NK-92 (cell line): ENCODE measurements around the gene GIMAP8.
"Not testable (repeated sequence)": the region's sequence is repeated elsewhere in the genome, so short reads cannot be mapped to it uniquely, and the experiment has no call there.

Source experiments
- DNase-seq: peaks from one replicate; lab custom pipeline; 2025; ENCODE audit not compliant: unreplicated experiment; lab: John Stamatoyannopoulos, UW

GIMAP8 gene

GRCh38 chr7:150461520-150461919 lies 11.1 kb downstream of the GIMAP8 start:
- DNase-seq, result no peak

GRCh38 chr7:150462413-150462812 lies 12.0 kb downstream of the GIMAP8 start:
- no peak for DNase-seq

GRCh38 chr7:150463461-150463860 lies 13.0 kb downstream of the GIMAP8 start:
- DNase-seq, result no peak

GRCh38 chr7:150464962-150465361 lies 14.5 kb downstream of the GIMAP8 start:
- no peak for DNase-seq

GRCh38 chr7:150465414-150465813 lies 15.0 kb downstream of the GIMAP8 start:
- DNase-seq, result no peak

GRCh38 chr7:150466477-150466876 lies 16.0 kb downstream of the GIMAP8 start:
- no peak for DNase-seq

- no peak for DNase-seq
Measured at GRCh38 chr7:150468241-150468640, 17.8 kb downstream of the GIMAP8 start.

GRCh38 chr7:150471886-150472285 lies 21.5 kb downstream of the GIMAP8 start:
- DNase-seq, result no peak

GRCh38 chr7:150473902-150474301 lies 23.5 kb downstream of the GIMAP8 start:
- no peak for DNase-seq

GRCh38 chr7:150476285-150476684 lies 25.9 kb downstream of the GIMAP8 start:
- no peak for DNase-seq

- DNase-seq, result no peak
Measured at GRCh38 chr7:150476819-150477631, 26.6 kb downstream of the GIMAP8 start.

- DNase-seq, result no peak
Measured at GRCh38 chr7:150479023-150479716, 28.7 kb downstream of the GIMAP8 start.

- DNase-seq, result no peak
Measured at GRCh38 chr7:150481186-150481920, 30.9 kb downstream of the GIMAP8 start.

GRCh38 chr7:150481922-150482321 lies 31.5 kb downstream of the GIMAP8 start:
- no peak for DNase-seq

GRCh38 chr7:150483514-150483913 lies 33.1 kb downstream of the GIMAP8 start:
- DNase-seq, result not testable (repeated sequence)

- not testable (repeated sequence) for DNase-seq
Measured at GRCh38 chr7:150484071-150484470, 33.6 kb downstream of the GIMAP8 start.

- DNase-seq, result no peak
Measured at GRCh38 chr7:150487625-150488024, 37.2 kb downstream of the GIMAP8 start.

- DNase-seq, result no peak
Measured at GRCh38 chr7:150489782-150490181, 39.4 kb downstream of the GIMAP8 start.

GRCh38 chr7:150493442-150493841 lies 43.0 kb downstream of the GIMAP8 start:
- DNase-seq, result not testable (repeated sequence)

GRCh38 chr7:150502519-150502918 lies 52.1 kb downstream of the GIMAP8 start:
- DNase-seq, result no peak

GRCh38 chr7:150503155-150503554 lies 52.7 kb downstream of the GIMAP8 start:
- DNase-seq, result no peak

- no peak for DNase-seq
Measured at GRCh38 chr7:150503581-150503980, 53.2 kb downstream of the GIMAP8 start.
